HPDE6-E6E7 (cell line): Measurements from ENCODE around the gene AKAP17A.
A peak's percentile ranks its signal among the peaks of the same experiment; 100 is the strongest.
"Not testable (repeated sequence)": the region's sequence is repeated elsewhere in the genome, so short reads cannot be mapped to it uniquely, and the experiment has no call there.

Experiments
- DNase-seq: peaks from one replicate; pipeline ENCODE4 v3.0.0; 2011; ENCODE audit warnings: missing footprints; ENCODE audit errors: extremely low spot score

The AKAP17A gene, protein sequence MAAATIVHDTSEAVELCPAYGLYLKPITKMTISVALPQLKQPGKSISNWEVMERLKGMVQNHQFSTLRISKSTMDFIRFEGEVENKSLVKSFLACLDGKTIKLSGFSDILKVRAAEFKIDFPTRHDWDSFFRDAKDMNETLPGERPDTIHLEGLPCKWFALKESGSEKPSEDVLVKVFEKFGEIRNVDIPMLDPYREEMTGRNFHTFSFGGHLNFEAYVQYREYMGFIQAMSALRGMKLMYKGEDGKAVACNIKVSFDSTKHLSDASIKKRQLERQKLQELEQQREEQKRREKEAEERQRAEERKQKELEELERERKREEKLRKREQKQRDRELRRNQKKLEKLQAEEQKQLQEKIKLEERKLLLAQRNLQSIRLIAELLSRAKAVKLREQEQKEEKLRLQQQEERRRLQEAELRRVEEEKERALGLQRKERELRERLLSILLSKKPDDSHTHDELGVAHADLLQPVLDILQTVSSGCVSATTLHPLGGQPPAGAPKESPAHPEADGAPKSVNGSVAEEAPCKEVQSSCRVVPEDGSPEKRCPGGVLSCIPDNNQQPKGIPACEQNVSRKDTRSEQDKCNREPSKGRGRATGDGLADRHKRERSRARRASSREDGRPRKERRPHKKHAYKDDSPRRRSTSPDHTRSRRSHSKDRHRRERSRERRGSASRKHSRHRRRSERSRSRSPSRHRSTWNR

DNA sequence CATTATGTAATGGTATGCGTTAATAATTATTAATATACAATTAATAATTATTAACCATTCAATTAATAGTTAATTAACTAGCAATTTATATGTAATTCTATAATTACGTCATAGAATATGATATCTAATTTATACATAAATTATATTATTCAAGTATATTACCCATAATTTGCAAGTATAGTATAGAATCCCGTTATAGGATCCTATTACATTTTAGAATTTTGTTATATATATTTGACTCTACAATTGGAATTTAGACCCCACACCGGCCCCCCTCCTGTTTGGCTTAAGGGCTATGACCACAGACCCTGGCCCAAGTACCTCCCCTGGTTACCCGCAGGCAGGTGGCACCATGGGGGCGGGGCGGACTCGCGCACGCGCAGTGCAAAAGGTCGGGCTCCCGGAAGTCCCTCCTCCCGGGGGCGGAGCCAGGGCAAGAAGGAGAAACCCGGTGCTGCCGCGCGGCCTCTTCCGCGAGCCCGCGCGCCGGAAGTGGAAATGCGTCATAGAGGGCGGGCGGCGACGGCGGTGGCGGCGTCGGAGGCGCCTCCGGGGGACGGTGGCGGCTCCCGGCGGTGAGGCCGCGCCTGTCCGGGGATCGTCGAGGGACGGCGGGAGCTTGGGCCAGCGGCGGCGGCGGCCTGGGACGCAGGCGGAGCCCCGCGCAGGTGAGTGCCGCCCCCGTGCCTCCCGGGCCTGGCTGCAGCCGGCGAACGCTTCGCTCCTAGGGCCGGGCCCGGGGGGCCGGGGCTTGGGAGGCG is at the start of gene AKAP17A:
AKAP17A (plus strand) TSS at position 503 of the 761 bp plus-strand sequence. CDS start 1,859 bp downstream, outside the sequence.
- peak; percentile 63 for DNase-seq

DNA sequence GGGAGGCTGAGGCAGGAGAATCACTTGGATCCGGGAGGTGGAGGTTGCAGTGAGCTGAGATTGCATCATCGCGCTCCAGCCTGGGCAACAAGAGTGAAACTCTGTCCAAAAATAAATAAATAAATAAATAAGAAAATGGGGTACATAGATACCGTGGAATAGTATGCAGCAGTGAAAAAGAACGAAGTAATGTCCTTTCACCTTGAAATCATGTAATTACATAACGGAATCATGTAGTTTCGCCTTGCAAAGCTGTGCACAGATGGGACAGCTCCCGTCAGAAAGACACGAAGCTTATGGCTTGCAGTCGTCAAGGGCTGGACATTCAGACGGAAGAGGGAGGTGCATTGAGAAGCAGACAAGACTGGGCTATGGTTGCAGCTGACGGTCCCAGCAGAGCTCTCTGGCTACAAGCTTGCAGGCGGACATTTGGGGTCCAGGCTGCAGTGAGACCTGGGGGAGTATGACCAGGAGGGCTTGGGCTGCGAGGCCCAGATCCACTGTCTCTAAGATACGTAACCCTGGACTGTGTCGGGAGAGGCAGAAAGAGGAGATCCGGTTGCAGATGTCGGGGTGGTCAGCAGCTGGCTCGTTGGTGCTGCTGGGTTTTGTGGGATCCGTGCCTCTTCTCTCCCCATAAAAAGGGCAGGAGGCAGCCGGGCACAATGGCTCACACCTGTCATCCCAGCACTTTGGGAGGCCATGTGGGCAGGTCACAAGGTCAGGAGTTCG is 48.2 kb upstream of the AKAP17A start:
- no peak for DNase-seq

DNA sequence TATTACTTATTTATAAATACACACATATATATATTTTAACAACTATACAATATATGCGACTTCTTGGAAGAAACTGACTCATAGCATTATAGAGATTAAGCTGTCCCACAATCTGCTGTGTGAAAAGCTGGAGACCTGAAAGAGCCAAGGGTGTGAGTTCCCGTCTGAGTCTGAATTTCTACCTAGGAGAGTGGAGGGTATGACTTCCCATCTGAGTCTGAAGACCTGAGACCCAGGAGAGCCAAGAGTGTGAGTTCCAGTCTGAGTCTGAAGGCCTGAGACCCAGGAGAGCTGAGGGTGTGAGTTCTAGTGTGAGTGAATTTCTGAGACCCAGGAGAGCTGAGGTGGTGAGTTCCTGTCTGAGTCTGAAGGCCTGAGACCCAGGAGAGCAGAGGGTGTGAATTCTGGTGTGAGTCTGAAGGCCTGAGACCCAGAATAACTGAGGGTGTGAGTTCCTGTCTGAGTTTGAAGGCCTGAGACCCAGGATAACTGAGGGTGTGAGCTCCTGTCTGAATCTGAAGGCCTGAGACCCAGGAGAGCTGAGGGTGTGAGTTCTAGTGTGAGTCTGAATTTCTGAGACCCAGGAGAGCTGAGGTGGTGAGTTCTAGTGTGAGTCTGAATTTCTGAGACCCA is 45.5 kb upstream of the AKAP17A start:
- DNase-seq: no peak

DNA sequence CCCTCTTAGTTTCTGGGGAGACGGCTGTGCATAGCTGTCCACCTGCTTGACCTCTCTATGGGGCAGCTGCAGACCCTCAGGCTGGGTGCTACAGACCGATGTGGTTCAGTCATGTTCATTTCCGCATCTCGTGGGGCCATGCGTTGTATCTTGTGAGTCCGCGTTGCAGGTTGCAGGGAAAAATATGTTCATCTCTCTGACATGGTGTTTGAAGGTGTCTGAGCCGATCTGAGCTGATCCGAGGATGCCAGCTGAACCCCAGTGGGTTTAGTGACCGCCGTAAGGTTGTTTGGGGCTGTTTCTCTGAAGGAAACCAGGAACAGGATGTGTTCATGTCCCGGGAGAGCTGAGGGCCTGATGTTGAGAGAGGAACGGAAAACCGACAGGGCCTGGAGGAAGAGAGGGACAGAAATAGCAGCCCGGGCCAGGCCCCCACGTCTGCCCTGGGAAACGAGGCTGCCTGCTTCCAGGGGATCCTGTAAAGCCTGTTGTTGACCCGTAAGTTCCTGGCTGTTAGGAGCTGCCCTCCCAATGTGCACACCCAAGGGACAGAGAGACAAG is 44.6 kb upstream of the AKAP17A start:
- DNase-seq: no peak

DNA sequence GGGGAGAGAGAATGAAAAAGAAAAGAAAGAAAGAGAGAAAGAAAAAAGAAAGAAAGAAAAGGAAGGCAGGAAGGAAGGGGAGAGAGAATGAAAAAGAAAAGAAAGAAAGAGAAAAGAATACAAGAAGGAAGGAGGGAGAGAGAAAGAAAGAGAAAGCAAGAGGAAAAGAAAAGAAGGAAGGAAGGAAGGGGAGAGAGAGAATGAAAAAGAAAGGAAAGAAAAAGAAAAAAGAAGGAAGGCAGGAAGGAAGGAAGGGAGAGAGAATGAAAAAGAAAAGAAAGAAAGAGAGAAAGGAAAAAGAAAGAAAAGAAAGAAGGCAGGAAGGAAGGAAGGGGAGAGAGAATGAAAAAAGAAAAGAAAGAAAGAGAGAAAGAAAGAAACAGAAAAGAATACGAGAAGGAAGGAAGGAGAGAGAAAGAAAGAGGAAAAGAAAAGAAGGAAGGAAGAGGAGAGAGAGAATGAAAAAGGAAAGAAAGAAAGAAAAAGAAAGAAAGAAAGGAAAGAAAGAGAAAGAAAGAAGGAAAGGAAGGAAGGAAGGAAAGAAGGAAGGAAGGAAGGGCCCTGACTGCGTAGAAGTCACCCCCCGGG is 39.4 kb upstream of the AKAP17A start:
- no peak for DNase-seq

DNA sequence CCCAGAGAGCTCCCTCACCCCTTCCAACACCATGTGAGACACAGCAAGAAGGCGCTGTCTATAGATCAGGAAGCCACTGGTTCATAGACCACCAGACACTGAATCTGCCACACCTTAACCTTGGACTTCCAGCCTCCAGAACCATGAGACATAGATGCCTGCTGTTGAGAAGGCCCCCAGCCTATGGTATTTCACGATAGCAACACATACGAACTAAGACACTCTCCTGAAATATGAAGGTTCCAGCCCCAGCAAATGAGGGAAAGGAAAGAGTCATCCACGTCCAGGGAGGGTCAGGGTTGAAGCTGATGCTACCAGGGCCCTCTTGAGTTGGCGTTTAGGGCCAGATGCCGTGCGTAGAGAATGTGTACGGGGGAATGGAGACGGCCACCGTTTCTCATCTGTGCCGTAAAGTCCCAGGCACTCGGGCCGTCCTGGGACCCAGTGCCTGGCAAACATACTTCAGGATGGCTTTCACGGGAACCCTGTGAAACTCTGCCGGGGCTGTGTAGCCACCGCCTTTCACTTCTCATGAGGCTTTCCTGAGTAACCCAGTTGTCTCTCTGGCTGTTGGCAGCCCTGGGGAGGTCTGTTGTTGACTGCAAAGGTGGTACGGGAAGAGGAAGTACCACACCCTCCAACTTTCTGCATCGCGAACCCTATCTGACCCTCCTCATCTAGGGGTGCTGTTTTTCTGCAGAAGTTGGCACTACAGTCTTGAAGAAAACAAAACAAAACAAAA is 36.8 kb upstream of the AKAP17A start:
- DNase-seq: no peak

DNA sequence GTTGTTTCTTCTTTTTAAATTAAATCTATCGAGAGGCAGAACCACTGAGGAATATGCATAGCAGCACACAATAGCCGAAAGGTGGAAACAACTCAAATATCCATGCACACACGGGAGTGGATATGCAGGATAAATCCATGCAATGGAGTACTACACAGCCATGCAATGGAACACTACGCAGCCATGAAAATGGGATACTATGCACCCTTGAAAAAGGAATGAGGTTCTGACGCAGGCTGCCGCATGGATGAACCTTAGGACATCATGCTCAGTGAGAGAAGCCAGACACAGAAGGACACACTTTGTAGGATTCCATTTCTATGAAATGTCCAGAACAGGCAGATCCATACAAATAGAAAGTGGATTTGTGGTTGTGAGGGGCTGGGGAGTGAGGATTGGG is 36.0 kb upstream of the AKAP17A start:
- no peak for DNase-seq

DNA sequence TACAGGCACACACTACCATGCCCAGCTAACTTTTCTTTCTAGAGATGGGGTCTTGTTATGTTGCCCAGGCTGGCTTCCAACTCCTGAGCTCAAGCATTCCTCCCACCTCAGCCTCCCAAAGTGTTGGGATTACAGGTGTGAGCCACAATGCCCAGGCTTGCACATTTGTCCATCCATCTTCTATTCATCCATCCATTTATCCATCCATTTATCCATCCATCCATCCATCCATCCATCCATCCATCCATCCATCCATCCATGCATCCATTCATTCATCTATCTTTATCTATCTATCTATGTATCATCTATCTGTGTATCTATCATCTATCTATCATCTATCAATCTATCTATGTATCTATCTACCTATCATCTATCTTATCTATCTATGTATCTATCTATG is 34.0 kb upstream of the AKAP17A start:
- DNase-seq: not testable (repeated sequence)

DNA sequence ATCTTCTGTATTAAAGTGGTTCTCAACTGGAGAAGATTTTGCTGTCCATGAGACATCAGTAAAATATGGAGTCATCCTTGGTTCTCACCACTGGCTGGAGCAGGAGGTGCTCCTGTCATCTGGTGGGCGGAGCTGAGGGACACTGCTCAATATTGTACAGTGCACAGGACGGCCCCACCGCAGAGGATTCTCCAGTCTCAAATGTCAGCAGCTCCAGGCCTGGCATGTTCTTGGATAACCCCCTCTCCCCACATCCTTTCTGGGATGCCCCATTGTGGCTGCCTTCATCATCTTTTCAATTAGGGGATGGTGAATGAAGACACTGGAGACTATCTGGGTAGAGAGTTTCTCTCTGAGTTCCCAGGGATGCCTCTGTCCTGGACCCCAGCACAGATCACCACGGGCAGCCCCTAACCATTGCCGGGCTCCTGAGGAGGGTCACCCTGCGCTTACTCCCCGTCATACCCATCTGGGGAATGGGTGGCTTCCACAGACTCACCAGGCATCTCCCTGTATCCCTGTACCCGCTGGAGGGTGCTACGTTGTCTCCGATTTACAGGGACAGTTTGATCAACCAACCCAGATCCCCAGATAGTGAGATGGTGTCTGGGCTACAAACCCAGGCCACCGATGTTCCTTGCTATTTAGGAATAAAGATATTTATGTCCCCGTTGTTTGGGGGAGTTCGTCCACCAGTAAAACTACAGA is 32.5 kb upstream of the AKAP17A start:
- no peak for DNase-seq

DNA sequence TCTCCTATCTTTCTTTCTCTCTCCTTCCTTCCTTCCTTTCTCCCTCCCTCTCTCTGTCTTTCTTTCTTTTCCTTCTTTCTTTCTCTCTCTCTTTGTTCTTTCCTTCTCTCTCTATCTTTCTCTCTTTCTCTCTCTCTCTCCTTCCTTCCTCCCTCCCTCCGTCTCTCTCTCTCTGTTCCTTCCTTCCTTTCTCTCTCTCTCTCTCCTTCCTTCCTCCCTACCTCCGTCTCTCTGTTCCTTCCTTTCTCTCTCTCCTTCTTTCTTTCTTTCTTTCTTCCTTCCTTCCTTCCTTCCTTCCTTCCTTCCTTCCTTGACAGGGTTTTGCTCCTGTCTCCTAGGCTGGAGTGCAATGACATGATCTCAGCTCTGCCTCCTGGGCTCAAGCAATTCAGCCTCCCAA is 30.2 kb upstream of the AKAP17A start:
- DNase-seq: no peak

DNA sequence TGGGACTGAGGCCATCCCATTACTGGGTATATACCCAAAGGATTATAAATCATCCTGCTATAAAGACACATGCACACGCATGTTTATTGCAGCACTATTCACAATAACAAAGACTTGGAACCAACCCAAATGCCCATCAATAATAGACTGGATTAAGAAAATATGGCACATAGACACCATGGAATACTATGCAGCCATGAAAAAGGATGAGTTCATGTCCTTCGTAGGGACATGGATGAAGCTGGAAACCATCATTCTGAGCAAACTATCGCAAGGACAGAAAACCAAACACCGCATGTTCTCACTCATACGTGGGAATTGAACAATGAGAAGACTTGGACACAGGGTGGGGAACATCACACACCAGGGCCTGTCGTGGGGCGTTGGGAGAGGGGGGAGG is 27.3 kb upstream of the AKAP17A start:
- not testable (repeated sequence) for DNase-seq

DNA sequence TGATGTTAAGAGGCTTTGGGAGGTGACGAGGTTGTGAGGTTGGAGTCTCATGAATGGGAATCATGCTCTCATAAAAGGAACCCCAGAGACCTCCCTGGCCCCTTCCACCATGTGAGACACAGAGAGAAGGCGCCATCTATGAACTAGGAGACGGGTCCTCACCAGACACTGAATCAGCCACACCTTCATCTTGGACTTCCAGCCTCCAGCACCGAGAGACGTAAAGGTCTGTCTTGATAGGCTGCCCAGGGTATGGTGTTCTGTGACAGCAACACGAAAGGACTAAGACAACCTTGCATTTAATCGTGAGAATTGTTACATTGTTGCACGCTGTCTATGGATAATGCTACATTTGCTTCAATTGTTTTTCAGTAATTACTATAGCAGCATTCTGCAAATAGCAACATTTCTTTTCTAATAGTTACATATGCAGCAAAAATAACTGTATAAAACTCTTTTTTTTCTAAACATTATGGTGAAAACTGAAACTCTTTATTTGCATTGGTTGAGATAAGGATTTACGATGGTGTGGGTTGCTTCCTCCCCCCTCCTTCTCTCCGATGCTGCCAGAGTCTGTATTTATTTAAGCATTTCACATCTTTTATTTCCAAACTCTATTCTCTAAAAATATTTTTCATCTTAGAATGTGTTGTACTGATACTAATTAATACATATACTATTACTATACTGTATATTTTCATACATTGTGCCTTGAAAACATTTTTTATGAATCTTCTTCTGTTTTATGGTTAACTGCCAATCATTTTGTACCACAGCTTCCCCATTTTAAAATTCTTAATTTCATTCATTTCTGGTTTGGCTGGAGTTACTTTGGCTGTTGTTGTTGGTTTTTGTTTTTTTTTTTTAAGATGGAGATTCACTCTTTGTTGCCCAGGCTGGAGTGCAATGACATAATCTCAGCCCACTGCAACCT is 26.4 kb upstream of the AKAP17A start:
- no peak for DNase-seq

DNA sequence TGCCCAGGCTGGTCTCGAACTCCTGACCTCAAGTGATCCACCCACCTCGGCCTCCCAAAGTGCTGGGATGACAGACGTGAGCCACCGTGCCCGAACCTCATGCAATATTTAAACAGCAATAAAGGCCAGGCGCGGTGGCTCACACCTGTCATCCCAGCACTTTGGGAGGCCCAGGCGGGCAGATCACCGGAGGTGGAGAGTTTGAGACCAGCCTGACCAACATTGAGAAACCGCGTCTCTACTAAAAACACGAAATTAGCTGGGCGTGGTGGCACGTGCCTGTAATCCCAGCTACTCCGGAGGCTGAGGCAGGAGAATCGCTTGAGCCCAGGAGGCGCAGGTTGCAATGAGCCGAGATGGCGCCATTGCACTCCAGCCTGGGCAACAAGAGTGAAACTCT is 17.2 kb upstream of the AKAP17A start:
- DNase-seq: not testable (repeated sequence)

DNA sequence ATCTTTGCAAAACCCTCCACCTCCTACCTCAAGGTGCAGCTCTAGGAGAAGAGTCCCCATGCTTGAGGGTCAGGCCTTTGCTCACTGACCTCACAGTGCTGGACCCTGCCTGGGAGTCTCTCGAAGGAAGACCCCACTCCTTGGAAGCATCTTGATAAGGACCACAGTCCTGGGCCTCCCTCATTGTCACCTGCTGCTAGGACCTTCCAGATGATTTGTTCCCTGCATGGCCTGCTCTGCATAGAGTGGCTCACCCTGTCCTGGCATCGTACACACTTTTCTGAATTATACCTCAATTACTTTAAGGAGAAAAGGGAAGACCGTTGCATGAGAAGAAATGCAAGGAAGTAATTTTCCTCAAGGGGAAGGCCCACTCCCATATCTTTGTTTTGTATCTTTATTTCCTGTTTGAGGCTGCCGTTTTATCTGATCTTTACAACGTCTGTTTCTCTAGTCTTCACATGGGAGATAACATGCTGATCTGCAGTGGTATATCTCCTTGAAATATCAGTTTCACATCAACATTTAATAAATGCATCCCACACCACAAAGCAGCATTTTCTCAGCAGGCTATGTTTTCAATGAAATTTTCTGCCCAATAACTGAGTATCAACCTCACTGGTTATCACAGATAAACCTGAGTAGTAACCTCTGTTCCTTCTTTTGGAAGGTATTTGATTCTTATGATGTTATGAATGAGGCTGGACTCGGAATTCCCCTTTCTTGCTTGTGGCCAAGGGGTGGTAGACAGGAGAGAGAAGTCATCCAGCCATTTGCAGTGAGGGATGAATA is 15.0 kb upstream of the AKAP17A start:
- DNase-seq: no peak

DNA sequence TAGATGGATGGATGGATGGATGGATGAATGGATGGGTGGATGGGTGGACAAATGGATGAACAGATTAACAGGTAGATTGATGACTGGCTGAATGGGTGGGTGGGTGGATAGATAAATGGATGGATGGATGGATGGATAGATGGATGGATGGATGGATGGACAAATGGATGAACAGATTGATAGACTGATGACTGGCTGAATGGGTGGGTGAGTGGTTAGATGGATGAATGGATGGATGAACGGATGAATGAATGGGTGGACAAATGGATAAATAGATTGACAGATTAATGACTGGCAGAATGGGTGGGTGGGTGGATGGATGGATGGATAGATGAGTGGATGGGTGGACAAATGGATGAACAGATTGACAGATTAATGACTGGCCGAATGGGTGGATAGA is 13.6 kb upstream of the AKAP17A start:
- DNase-seq: no peak

DNA sequence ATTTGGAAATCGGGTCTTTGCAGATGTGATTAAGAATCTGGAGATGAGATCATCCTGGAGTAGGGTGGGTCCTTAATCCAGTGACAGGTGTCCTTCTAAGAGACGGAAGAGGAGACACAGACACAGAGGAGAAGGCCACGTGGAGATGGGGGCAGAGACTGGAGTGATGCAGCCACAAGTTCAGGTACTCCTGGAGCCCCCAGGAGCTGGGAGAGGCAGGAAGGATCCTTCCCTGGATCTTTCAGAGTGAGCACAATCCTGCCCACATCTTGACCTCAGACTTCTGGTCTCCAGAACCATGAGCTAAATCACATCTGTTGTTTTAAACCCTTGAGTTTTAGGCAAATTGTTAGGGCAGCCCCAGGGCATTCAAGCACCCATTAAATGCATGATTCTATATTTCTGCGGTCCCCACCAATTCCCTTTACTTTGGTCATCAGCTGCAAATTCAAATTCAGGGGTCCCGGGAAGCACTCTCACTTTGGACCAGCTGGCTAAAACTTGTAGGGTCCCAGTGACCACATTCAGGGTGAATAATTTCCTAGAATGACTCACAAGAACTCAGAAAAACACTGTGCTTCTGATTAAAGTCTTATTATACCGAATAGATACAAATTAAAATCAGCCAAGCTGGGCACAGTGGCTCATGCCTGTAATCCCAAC is 12.8 kb upstream of the AKAP17A start:
- no peak for DNase-seq

DNA sequence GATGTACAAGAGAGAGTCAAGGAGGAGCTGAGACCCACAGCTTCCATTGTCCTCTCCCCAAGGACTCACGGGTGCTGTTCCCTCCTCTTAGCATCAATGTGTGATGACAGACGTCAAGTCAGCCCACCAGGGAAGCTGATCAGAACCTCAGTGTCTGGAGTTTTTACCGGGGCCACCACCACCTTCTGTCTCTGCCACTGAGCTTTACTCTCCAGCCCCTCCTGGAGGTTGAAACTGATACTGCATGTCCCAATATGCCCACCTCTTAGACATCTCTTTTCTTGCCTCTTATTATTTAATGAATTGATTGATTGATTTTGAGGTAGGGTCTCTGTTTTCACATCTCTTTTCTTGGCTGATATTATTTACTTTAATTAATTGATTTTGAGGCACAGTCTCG is 10.3 kb upstream of the AKAP17A start:
- no peak for DNase-seq
